ENCODE data around the gene TMOD1.
A peak's percentile ranks its signal among the peaks of the same experiment; 100 is the strongest.
"Not testable (repeated sequence)": the region's sequence is repeated elsewhere in the genome, so short reads cannot be mapped to it uniquely, and the experiment has no call there.

The TMOD1 gene

DNA sequence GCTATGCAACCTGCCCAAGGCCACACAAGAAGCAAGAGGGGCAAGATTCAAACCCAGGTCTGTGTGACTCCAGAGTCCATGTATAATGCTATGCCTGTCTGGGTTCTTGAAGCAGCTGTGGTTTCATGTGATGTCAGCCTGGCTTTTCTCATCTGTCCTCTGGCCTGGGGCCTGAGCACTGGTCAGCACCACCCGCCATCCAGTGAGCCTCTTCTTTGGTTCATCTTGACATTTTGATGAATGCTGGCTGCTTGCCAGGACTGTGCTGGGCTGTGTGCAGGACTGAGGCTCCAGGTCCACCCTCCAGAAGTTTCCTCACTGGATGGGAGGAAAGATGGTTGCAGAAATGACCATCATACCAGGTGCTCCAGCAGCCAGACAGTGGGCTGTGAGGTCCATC lies 70.2 kb downstream of the TMOD1 start:
- no peak for DNase-seq

GRCh38 chr9:97572196-97572891 lies 70.9 kb downstream of the TMOD1 start:
- DNase-seq, result no peak

DNA sequence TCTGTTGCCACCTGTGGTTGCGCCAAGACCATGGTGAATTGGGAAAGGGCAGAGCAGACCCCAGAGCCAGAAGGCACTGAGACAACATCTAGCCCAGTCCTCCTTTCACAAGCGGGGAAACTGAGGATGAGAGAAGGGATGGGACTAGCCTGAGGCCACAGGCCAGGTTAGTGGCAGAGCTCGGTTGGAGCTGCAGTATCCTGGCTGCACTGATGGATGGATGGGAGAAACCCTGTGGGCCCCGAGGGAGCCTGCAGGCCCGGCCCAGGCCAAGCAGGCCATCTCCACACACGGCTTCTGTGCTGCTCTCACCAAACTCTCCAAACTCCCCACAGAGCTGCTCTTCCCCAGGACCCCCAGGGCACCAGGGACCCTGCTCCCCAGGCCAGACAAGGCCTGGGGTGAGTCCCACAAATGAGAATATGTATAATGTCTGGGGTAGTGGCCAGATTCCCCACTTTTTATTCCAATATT lies 71.5 kb downstream of the TMOD1 start:
- DNase-seq, result no peak

- no peak for DNase-seq
These were observed 72.1 kb downstream of the TMOD1 start for GRCh38 chr9:97573482-97574073.

DNA sequence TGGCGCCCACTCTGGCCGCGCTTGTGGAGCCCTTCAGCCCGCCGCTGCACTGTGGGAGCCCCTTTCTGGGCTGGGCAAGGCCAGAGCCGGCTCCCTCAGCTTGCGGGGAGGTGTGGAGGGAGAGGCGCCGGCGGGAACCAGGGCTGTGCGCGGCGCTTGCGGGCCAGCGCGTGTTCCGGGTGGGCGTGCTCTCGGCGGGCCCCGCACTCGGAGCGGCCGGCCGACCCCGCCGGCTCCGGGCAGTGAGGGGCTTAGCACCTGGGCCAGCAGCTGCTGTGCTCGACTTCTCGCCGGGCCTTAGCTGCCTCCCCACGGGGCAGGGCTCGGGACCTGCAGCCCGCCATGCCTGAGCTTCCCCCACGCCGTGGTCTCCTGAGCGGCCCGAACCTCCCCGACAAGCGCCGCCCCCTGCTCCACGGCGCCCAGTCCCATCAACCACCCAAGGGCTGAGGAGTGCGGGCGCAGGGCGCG lies 72.7 kb downstream of the TMOD1 start:
- DNase-seq, result not testable (repeated sequence)

GRCh38 chr9:97574921-97575672 lies 73.6 kb downstream of the TMOD1 start:
- not testable (repeated sequence) for DNase-seq

- DNase-seq, result no peak
These were observed 74.3 kb downstream of the TMOD1 start for GRCh38 chr9:97575673-97576200.

- no peak for DNase-seq
These were observed 75.6 kb downstream of the TMOD1 start for GRCh38 chr9:97577051-97577450.

GRCh38 chr9:97578846-97579245 lies 77.4 kb downstream of the TMOD1 start:
- DNase-seq, result peak; percentile 10 to 18

DNA sequence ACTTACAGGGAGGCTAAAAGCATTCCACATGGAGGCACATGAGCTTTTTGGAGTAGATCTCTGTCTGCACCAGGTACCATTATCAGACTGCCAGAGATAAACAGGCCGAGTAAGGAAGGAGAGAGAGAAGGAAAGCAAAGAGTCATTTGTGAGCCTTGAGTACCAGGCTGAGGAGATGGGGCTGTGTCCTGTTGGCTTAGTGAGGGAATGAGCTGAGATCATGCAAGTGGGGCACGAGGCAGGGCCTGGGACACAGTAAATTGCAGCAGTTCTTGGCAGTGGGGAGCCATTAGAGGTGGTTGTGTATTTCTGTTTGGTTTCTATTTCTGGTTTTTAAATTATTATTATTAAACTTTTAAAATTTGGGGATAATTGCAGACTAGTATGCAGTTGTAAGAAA lies 78.4 kb downstream of the TMOD1 start:
- DNase-seq, result no peak

DNA sequence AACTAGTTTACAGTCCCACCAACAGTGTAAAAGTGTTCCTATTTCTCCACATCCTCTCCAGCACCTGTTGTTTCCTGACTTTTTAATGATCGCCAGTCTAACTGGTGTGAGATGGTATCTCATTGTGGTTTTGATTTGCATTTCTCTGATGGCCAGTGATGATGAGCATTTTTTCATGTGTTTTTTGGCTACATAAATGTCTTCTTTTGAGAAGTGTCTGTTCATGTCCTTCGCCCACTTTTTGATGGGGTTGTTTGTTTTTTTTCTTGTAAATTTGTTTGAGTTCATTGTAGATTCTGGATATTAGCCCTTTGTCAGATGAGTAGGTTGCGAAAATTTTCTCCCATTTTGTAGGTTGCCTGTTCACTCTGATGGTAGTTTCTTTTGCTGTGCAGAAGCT lies 80.1 kb downstream of the TMOD1 start:
- DNase-seq, result not testable (repeated sequence)

DNA sequence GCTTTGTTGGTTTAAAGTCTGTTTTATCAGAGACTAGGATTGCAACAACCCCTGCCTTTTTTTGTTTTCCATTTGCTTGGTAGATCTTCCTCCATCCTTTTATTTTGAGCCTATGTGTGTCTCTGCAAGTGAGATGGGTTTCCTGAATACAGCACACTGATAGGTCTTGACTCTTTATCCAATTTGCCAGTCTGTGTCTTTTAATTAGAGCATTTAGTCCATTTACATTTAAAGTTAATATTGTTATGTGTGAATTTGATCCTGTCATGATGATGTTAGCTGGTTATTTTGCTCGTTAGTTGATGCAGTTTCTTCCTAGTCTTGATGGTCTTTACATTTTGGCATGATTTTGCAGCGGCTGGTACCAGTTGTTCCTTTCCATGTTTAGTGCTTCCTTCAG lies 83.3 kb downstream of the TMOD1 start:
- not testable (repeated sequence) for DNase-seq

DNA sequence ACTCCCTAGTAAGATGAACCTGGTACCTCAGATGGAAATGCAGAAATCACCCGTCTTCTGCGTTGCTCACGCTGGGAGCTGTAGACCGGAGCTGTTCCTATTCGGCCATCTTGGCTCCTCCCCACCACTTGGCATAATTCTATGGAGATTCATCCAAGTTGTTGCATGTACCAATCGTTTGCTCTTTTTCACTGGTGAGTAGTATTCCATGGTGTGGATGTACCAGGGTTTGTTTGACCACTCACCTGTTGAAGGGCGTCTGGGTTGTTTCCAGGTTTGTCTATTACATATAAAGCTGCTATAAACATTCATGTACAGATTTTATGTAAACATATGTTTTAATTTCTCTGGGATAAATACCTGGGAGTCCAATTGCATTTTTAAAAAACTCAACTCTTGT lies 85.4 kb downstream of the TMOD1 start:
- not testable (repeated sequence) for DNase-seq

GRCh38 chr9:97591535-97591934 lies 90.1 kb downstream of the TMOD1 start:
- no peak for DNase-seq

- no peak for DNase-seq
These were observed 90.7 kb downstream of the TMOD1 start for GRCh38 chr9:97592126-97592525.

- DNase-seq, result no peak
These were observed 92.5 kb downstream of the TMOD1 start for GRCh38 chr9:97593960-97594359.

- DNase-seq, result peak; percentile 83 to 91
These were observed 93.0 kb downstream of the TMOD1 start for GRCh38 chr9:97594381-97594921.

DNA sequence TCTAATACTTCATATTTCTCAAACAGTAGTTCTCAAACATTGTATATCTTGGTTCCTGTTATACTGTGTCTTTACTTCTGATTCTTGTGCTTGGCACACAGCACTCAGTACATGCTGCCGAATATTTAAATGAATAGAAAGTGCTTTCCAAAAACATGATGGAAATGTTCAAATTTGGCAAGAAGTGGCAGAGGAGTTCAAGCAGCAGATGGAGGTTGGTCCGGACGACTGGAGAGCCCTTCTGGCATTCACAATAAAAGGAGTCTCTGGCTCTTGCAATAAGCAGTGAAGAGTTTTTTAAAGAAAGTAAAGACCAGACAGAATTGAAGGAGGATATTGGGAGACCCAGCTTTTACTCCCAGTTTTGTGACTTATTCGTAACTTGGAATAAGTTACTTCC lies 95.4 kb downstream of the TMOD1 start:
- DNase-seq, result peak; percentile 35 to 92

DNA sequence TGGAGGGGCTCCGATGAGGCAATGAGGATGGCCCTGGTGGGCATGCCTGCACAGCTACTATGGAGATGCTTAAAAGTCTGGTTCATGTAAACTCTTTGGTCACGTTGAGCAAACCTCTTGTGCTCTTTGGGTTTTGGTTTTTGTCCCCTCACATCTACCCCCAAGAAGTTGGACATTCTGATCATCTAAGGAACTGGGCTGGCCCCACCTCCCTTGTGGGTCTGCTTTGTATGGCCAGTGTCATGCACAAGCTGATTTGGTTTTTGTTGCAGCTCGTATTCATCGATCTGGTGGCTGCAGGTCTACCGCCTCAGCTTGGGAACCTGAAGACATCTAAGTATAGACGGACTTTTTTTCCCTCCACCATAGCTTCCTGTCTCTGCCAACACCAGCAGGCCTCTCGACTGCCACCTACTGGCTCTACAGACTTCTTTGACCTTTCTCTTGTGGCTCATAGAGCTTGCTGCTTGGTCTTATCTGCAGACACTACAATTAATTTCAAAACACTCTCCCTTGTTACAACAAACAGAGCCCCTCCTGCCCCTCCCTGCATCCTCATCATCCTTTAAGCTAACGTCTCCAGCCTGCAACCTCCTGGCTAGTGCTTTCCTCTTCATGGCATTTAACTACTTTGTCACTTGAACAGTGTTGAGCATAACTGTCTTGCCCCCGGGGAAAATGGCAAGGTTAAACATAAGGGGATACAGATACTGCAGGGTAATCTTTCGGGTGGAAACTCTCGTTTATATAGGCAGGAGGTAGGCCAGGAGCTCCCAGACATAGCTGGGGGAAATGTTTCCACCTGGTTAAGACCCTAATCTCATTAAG lies 97.2 kb downstream of the TMOD1 start:
- DNase-seq, result peak; percentile 7 to 42

DNA sequence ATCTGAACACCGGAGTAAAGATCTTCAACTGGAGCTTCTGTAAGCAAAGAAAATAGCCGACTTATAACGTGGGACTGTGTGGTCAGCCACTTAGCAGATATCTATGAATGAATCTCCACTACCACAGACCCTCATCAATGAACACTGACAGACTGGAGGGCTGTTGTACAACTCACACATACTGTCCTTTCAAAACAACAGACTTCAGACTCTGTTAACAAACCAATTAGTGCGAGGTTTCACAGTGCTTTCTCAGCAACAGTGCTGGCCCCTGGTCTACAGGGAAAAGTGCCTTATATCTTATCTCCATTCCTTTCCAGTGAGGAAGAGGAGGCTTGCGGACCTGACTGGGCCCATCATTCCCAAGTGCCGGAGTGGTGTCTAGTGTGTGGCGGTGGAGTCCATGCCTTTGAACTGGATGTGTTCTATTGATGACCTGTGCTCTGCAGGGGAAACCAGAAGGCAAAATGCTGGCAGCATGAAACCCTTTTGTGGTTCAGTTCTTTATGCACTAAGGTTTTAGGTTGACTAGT lies 97.9 kb downstream of the TMOD1 start:
- no peak for DNase-seq

- no peak for DNase-seq
These were observed 99.2 kb downstream of the TMOD1 start for GRCh38 chr9:97600531-97601227.

All from cerebellar nuclear complex (tissue), 1 donor.